DMS 273 (cell line): ENCODE data around the gene MYBPH.

ENCODE experiments used
- DNase-seq: peaks from one replicate; lab custom pipeline; 2025; ENCODE audit not compliant: unreplicated experiment; lab: John Stamatoyannopoulos, UW

Gene MYBPH

DNA sequence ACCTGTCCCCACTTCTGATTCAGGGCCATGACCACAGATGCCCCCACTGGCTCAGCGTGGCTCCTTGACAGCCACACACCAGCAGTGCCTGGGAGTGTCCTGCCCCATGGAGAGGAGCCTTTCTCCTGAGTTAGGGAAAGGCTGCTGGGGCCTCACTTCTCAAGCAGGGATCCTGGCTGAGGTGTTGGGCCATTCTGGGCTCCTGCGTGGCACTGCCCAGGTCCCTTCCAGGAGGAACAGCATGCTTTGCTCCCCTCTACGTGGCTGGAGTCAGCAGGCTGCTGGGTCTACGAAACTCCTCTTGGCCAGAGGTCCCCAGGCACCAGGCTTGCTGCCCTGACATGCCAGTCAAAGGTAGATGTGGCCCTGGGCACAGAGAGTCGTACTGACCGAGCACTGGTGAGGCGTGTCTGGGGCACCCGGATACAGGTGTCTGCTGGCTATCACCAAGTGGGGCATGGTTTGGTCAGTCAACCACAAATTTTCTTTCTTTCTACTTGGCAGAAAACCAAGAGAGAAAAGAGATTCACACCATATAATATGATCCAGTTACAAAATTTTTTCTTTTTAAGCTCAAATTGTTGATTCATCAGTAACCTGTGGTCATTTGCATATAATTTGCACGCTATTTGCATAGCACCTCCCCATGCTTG lies 44.0 kb downstream of the MYBPH start:
- DNase-seq = no peak

DNA sequence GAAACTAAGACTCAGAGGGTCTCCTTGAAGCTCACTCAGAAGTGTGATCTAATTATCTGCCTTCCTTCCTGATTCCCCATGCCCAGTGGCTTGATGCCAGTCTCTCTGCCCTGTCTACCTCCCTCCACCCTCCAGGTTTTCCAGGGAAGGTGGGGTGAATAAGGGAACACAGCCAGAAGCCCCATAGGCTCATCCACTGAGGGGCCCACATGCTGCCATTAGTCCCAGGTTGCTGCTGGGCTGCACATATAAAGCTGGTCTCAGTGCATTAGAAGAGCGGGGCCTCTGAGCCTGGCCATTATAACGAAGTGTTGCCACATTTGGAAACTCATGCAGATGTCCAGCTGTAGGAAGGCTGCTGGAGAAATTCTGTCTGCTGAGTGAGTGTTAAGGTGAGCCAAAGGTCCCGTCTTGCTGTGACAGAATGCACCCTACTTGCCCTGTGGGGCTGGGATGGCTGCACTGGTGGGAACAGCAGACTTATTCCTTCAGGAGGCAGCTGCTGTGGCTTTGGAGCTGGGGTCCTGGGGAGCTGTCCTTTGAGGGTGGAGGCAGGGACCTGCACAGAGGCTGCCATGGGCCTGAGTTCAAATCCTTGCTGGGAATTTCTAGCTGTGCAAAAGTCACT lies 45.2 kb downstream of the MYBPH start:
- DNase-seq = peak; percentile 45

- DNase-seq = peak; percentile 59
These were observed 46.0 kb downstream of the MYBPH start for GRCh38 chr1:203129501-203130231.

GRCh38 chr1:203128716-203129500 lies 46.7 kb downstream of the MYBPH start:
- DNase-seq = no peak

GRCh38 chr1:203128431-203128715 lies 47.3 kb downstream of the MYBPH start:
- DNase-seq = no peak

- DNase-seq = peak; percentile 84
These were observed 47.8 kb downstream of the MYBPH start, which contains the start of gene ADORA1 for GRCh38 chr1:203127666-203128430. ADORA1 (plus strand) TSS chr1:203127726; CDS start chr1:203128842, 1,116 bp downstream.

GRCh38 chr1:203126866-203127665 lies 48.6 kb downstream of the MYBPH start:
- no peak for DNase-seq

DNA sequence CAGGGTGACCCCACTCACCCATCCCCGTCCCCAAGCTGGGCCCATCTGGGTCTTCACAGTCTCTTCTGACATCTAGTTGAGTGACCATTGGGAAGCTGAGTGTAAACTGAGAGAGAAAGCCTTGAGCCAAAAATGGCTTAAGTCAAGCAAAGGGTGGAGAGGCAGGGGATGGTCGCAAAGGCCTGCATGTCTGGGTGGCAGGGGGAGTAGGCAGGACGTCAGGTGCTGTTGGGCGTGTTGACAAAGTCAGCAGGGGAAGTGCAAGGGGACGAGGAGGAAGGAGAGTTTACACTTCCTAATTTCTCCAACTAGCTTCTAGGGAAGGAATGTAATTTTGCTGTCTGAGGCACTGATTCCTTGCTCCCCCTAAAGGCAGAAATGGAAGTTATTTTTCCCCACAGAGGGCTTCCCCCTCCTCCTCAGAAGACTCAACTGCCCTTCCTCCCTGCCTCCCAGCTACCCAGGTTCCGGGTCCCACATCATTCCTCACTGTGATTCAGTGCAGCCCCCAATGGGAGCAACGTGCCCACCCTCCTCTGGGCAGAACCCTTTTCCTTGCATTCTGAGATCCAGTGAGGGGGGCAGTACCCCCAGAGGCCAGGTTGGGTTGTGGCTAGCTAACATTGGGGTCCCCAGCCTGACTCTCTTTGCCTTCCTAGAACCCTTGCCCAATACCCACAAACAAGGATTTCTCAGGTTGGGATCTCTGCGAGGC lies 49.3 kb downstream of the MYBPH start:
- DNase-seq = peak; percentile 68

DNA sequence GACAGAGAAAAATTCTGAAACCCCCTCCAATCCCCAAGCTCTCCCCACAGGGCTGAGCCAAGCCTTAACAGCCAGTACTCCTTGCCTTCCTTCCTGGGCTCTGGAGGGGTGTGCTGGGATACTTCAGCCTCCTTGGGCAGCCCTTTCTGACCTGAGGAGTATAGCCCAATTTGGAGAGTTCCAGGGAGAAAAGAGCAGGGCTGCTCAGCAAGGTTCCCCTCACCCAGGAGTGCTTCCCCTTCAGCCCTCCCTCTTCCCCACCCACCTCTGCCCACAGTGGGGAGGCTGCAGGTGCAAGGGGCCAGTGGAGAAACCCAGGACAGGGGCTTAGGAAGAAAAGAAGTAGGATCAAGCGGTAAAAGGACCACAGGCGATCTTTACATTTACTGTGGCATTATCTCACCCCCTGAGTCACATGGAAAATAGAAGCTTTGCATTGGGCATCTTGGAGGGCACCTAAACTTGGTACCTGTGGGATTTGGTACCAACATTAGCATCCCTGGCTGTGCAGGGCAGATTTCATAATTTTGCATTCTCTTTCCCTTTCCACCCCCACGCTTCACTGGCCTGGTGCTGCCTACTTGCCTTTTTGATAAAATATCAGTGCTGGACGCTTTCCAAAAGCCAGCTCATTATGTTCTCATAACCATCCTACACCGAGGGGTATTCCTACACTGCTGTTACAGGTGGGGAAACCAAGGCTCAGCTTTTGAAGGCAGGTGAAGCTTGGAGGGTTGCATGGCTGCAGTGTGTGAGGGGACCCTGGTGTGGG lies 50.9 kb downstream of the MYBPH start:
- DNase-seq = peak; percentile 52

GRCh38 chr1:203124011-203124410 lies 51.6 kb downstream of the MYBPH start:
- no peak for DNase-seq

- DNase-seq = no peak
These were observed 53.5 kb downstream of the MYBPH start for GRCh38 chr1:203122159-203122558.

DNA sequence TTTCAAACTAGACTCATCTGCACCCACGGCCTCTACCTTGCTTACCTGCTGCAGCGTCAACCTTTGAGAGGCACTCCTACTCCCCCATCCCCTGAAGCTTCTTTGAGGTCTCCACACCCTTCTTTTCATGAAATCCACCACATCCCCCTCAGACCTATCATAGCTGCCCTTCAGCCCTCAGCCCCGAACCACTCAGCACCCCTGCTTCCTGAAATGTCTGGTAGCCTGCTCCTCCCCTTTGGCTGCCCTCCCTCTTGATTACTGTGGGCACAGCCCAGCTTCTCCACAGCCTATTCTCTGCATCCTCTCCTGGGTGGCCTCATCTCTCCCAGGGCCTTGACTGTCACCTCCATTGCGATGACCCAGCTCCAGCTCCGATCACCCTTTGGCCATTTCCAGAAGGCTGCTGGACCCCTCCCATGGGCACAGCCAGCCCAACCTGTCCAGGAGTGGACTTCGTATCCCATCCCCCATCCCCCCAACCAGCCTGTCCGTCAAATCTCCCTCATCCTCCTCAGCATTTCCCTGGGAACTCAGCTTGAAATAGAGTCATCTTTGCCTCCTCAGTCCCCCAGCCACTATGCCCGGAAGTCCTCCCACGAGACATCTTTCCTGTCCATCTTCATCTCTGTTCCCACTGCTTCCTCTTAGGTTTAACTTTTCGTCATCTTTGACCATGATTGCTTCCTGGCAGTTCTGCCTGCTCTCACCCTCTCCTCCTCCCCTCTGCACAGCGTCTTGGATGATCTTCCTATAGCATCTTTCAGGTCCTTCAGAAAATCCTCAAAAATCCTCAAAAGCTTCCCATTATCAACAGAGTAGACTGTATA lies 54.2 kb downstream of the MYBPH start:
- no peak for DNase-seq

- DNase-seq = no peak
These were observed 55.1 kb downstream of the MYBPH start for GRCh38 chr1:203120325-203121153.
